Upper lobe of left lung (tissue), 6 donors: ENCODE data around the gene BCAS1. TPM values are rescaled to one million over a fixed set of nuclear protein-coding genes. Genes with fewer than 3 reads are reported as not detected.
A peak's percentile ranks its signal among the peaks of the same experiment; 100 is the strongest.

ENCODE experiments used
- ATAC-seq, 2 donors: fragments of 200-7000 bp; cut with Tn5 transposase; one replicate each; pipeline ENCODE4 v1.9.1; 2022; ENCODE audit warnings: mild to moderate bottlenecking in 2 of 2, moderate library complexity in 2 of 2; ENCODE audit not compliant: low FRiP score in 2 of 2
- DNase-seq, 2 donors: peaks; one replicate each; pipeline ENCODE4 v3.0.0-alpha.2; 2019 to 2020
- H3K27ac ChIP-seq, 4 donors: fragments of 200-600 bp; sonication (generic); one replicate each; pipeline ENCODE4 v1.5.1; 2016 to 2019
- H3K27me3 ChIP-seq, 4 donors: fragments of 200-600 bp; sonication (generic); one replicate each; pipeline ENCODE4 v1.5.1; 2017 to 2019
- H3K36me3 ChIP-seq, 4 donors: fragments of 200-600 bp; sonication (generic); one replicate each; pipeline ENCODE4 v1.5.1; 2016 to 2019
- H3K4me1 ChIP-seq, 4 donors: fragments of 200-600 bp; sonication (generic); one replicate each; pipeline ENCODE4 v1.5.1; 2018 to 2019
- H3K4me3 ChIP-seq, 4 donors: fragments of 200-600 bp; sonication (generic); one replicate each; pipeline ENCODE4 v1.5.1; 2017 to 2019; ENCODE audit warnings: mild to moderate bottlenecking in 2 of 4, moderate library complexity in 1 of 4
- H3K9me3 ChIP-seq, 4 donors: fragments of 200-600 bp; sonication (generic); one replicate each; pipeline ENCODE4 v1.5.1; 2018 to 2019
- CTCF ChIP-seq, 6 experiments: fragments of 450-650 bp in 4 of 6; fragments of 200-600 bp in 2 of 6; sonication (generic) in 2 of 6; IDR thresholded peaks; one replicate each; pipeline ENCODE4 v1.5.1; 2016 to 2019; ENCODE audit warnings: antibody characterized with exemption in 6 of 6
- EP300 ChIP-seq, 4 donors: sonication (generic); formaldehyde crosslinking; IDR thresholded peaks; one replicate each; pipeline ENCODE4 v1.5.1; 2017; ENCODE audit warnings: antibody characterized with exemption in 4 of 4, control low read depth in 2 of 4
- POLR2A ChIP-seq, 4 donors: fragments of 450-650 bp; IDR thresholded peaks; one replicate each; pipeline ENCODE4 v1.5.1; 2016 to 2017; ENCODE audit warnings: antibody characterized with exemption in 4 of 4, mild to moderate bottlenecking in 2 of 4
- POLR2AphosphoS5 ChIP-seq, 2 donors: sonication (generic); formaldehyde crosslinking; IDR thresholded peaks; one replicate each; pipeline ENCODE4 v1.5.1; 2017; ENCODE audit warnings: antibody characterized with exemption in 2 of 2
- WGBS, 2 donors: methylation state at CpG; one replicate each; pipeline ENCODE4 v1.1.5; 2017 to 2018; 5-methylcytosine and 5-hydroxymethylcytosine counted together
- total RNA-seq, 6 donors: library from RNA; depleted of rRNA in 4 of 6; stranded (reverse); fragments of >200 nt in 4 of 6; gene quantifications; one replicate each; pipeline versions ENCODE4 v1.1.0 to v1.2.1, GENCODE V29; 2016 to 2021
- donor health status: DM: no; HTN: no; CAD: no; lungs with moderate emphysema.
- donor health status: DM: no; HTN: yes; CAD: no; lungs with severe emphysema.

BCAS1 gene
- total RNA-seq, 6 donors from 2014 or later, result 0.74 to 11.2 (median 1.3) TPM

GRCh38 chr20:53949319-53949839 is 121.0 kb downstream of the BCAS1 start:
- Histone ChIP-seq H3K27ac (peak overlapping the region in 1 of 4 donors; percentile 65), H3K4me1 (peaks cover 4 to 18% (median 14%) of the 10 kb centered on the region in 4 donors), H3K27me3 (no peaks in the 10 kb centered on the region), H3K9me3 (no peaks in the 10 kb centered on the region), H3K36me3 (no peaks in the 10 kb centered on the region), H3K4me3 (no peak overlapping the region)
- WGBS, 2 donors, result 30 to 36% methylated on average over 9 to 10 of the region's 10 CpGs
- DNase-seq, result peak in 1 of 2 donors; percentile 70
- ATAC-seq, result peak; percentile 52 to 76
- TF ChIP-seq EP300 (IDR thresholded peaks at IDR 0.05), result no peak
- peak; percentile 41 to 49 for TF ChIP-seq POLR2AphosphoS5 (IDR thresholded peaks at IDR 0.05)

- Histone ChIP-seq H3K9me3 (no peaks in the 10 kb centered on the region), H3K4me3 (no peak overlapping the region), H3K36me3 (no peaks in the 10 kb centered on the region), H3K27ac (peak overlapping the region in 1 of 4 donors; percentile 65), H3K27me3 (no peaks in the 10 kb centered on the region), H3K4me1 (peaks cover 4 to 18% (median 14%) of the 10 kb centered on the region in 4 donors)
- 88 to 89% methylated on average over 11 of the region's 11 CpGs for WGBS, 2 donors
- TF ChIP-seq POLR2AphosphoS5 (IDR thresholded peaks at IDR 0.05) (no peak), CTCF (IDR thresholded peaks at IDR 0.05) (no peak), POLR2A (IDR thresholded peaks at IDR 0.05) (no peak), EP300 (IDR thresholded peaks at IDR 0.05) (no peak)
- no peak for ATAC-seq
- DNase-seq, result no peak
Observed at GRCh38 chr20:53948383-53949318, 121.7 kb downstream of the BCAS1 start.

DNA sequence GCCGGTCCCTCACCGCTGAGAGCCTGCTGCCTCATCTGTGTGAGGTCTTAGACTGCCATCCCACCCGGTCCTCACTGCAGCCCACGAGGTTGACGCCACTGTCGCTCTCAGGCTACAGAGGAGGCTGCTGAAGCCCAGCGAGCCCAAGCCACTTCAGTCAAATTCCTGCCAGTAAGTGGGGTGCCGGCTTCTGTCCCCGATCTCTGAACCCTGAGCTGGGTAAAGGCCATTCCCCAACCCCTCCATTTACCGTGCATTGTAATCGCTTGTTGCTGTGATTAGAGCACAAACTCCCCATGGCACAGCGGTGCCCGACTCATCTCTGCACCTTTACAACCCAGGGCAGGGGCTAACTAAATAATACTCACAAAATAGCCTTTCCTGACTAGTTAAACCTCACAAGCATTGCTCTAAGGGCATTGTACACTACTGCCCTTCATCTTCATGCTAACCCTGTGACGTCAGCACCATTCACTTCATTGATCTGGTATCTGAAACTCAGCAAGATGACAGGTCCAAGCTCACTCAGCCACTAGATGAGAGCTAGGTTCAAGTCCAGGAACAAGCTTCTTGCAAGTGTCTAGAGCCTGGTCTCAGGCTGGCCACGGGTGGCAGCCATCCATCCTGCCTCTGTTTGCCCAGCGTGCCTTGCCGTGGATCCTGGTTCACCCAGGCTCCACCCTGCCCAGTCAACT is 122.7 kb downstream of the BCAS1 start:
- DNase-seq (peak in 1 of 2 donors; percentile 30), ATAC-seq (no peak)
- Histone ChIP-seq H3K36me3 (no peaks in the 10 kb centered on the region), H3K9me3 (no peaks in the 10 kb centered on the region), H3K27ac (no peak overlapping the region), H3K4me1 (peaks cover 4 to 18% (median 14%) of the 10 kb centered on the region in 4 donors), H3K4me3 (no peak overlapping the region), H3K27me3 (no peaks in the 10 kb centered on the region)
- no peak for TF ChIP-seq CTCF (IDR thresholded peaks at IDR 0.05)
- no peak for TF ChIP-seq POLR2A (IDR thresholded peaks at IDR 0.05)
- no peak for TF ChIP-seq POLR2AphosphoS5 (IDR thresholded peaks at IDR 0.05)
- no peak for TF ChIP-seq EP300 (IDR thresholded peaks at IDR 0.05)
- WGBS, 2 donors, result 87 to 90% methylated on average over 13 to 17 of the region's 17 CpGs

- no peaks in the 10 kb centered on the region for H3K36me3 ChIP-seq
- 93 to 94% methylated on average over 4 of the region's 4 CpGs for WGBS, 2 donors
- no peak overlapping the region for H3K27ac ChIP-seq
- no peak for TF ChIP-seq CTCF (IDR thresholded peaks at IDR 0.05)
- no peak for TF ChIP-seq EP300 (IDR thresholded peaks at IDR 0.05)
- TF ChIP-seq POLR2AphosphoS5 (IDR thresholded peaks at IDR 0.05), result no peak
- TF ChIP-seq POLR2A (IDR thresholded peaks at IDR 0.05), result no peak
- ATAC-seq (no peak), DNase-seq (no peak)
- H3K4me3 ChIP-seq, result no peak overlapping the region
- no peaks in the 10 kb centered on the region for H3K27me3 ChIP-seq
- H3K9me3 ChIP-seq, result no peaks in the 10 kb centered on the region
- peaks cover 4 to 22% (median 15%) of the 10 kb centered on the region in 4 donors for H3K4me1 ChIP-seq
Observed at GRCh38 chr20:53946106-53946505, 124.3 kb downstream of the BCAS1 start.

DNA sequence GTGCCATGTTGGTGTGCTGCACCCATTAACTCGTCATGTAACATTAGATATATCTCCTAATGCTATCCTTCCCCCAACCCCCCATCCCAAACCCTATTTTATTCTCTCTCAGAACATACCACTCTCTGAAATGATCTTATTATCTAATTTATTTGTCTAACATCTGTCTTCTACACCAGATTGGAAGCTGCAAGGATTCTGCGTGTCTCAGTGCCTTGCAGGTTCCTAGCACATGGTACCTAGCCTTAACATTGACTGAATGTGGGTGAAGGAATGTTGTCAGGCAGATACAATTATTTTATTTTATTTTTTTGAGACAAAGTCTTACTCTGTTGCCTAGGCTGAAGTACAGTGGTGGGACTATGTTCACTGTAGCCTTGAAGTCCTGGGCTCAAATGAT is 124.9 kb downstream of the BCAS1 start:
- WGBS, 2 donors, result 90% methylated on average over 2 of the region's 2 CpGs
- Histone ChIP-seq H3K4me1 (peaks cover 7 to 23% (median 16%) of the 10 kb centered on the region in 4 donors), H3K27me3 (no peaks in the 10 kb centered on the region), H3K4me3 (no peak overlapping the region), H3K9me3 (no peaks in the 10 kb centered on the region), H3K36me3 (no peaks in the 10 kb centered on the region), H3K27ac (no peak overlapping the region)
- no peak for TF ChIP-seq POLR2AphosphoS5 (IDR thresholded peaks at IDR 0.05)
- no peak for TF ChIP-seq POLR2A (IDR thresholded peaks at IDR 0.05)
- no peak for TF ChIP-seq CTCF (IDR thresholded peaks at IDR 0.05)
- no peak for TF ChIP-seq EP300 (IDR thresholded peaks at IDR 0.05)
- no peak for ATAC-seq
- DNase-seq, result no peak
